ENCODE data around the gene TRIM72.

TRIM72 gene

GRCh38 chr16:31183432-31184428, 30.2 kb upstream of the TRIM72 start:
- Histone ChIP-seq H3K27ac (ENCODE audit: low read depth, low read length, severe bottlenecking) (no peak overlapping the region), H3K4me3 (ENCODE audit: extremely low read depth, insufficient read depth, low read length, poor library complexity, severe bottlenecking) (peak overlapping the region; percentile 89)

GRCh38 chr16:31184888-31185287, 29.0 kb upstream of the TRIM72 start:
- H3K36me3 ChIP-seq (ENCODE audit: control insufficient read depth, insufficient read depth, low read length) = peaks cover 90% of the 10 kb centered on the region
- H3K27ac ChIP-seq (ENCODE audit: low read depth, low read length, severe bottlenecking) = no peak overlapping the region
- WGBS, 2 experiments (ENCODE audit: insufficient coverage in 2 of 2) = 94 to 95% methylated on average over 12 to 14 of the region's 14 CpGs
- H3K4me1 ChIP-seq (ENCODE audit: control insufficient read depth, insufficient read depth, low read length, poor library complexity, severe bottlenecking) = peaks cover 15% of the 10 kb centered on the region
- no peak overlapping the region for H3K4me3 ChIP-seq (ENCODE audit: extremely low read depth, insufficient read depth, low read length, poor library complexity, severe bottlenecking)
- H3K9me3 ChIP-seq (ENCODE audit: control insufficient read depth, low read length) = no peaks in the 10 kb centered on the region

More at GRCh38 chr16:31183432-31184428, 30.2 kb upstream of the TRIM72 start:
- 94 to 96% methylated on average over 9 to 10 of the region's 10 CpGs for WGBS, 2 experiments (ENCODE audit: insufficient coverage in 2 of 2)
- H3K4me1 ChIP-seq (ENCODE audit: control insufficient read depth, insufficient read depth, low read length, poor library complexity, severe bottlenecking) = peaks cover 15% of the 10 kb centered on the region
- peaks cover 78% of the 10 kb centered on the region for H3K36me3 ChIP-seq (ENCODE audit: control insufficient read depth, insufficient read depth, low read length)
- no peaks in the 10 kb centered on the region for H3K9me3 ChIP-seq (ENCODE audit: control insufficient read depth, low read length)

GRCh38 chr16:31185339-31185738, 28.6 kb upstream of the TRIM72 start:
- H3K4me3 ChIP-seq (ENCODE audit: extremely low read depth, insufficient read depth, low read length, poor library complexity, severe bottlenecking) = no peak overlapping the region
- H3K9me3 ChIP-seq (ENCODE audit: control insufficient read depth, low read length) = no peaks in the 10 kb centered on the region
- peaks cover 15% of the 10 kb centered on the region for H3K4me1 ChIP-seq (ENCODE audit: control insufficient read depth, insufficient read depth, low read length, poor library complexity, severe bottlenecking)
- H3K36me3 ChIP-seq (ENCODE audit: control insufficient read depth, insufficient read depth, low read length) = peaks cover 94% of the 10 kb centered on the region
- WGBS, 2 experiments (ENCODE audit: insufficient coverage in 2 of 2) = 98 to 100% methylated on average over 3 to 4 of the region's 5 CpGs
- H3K27ac ChIP-seq (ENCODE audit: low read depth, low read length, severe bottlenecking) = no peak overlapping the region

GRCh38 chr16:31186176-31186575, 27.7 kb upstream of the TRIM72 start:
- Histone ChIP-seq H3K9me3 (ENCODE audit: control insufficient read depth, low read length) (no peaks in the 10 kb centered on the region), H3K36me3 (ENCODE audit: control insufficient read depth, insufficient read depth, low read length) (peaks cover 98% of the 10 kb centered on the region), H3K4me1 (ENCODE audit: control insufficient read depth, insufficient read depth, low read length, poor library complexity, severe bottlenecking) (peaks cover 15% of the 10 kb centered on the region), H3K4me3 (ENCODE audit: extremely low read depth, insufficient read depth, low read length, poor library complexity, severe bottlenecking) (no peak overlapping the region), H3K27ac (ENCODE audit: low read depth, low read length, severe bottlenecking) (no peak overlapping the region)
- 98 to 99% methylated on average over 6 to 7 of the region's 7 CpGs for WGBS, 2 experiments (ENCODE audit: insufficient coverage in 2 of 2)

- H3K9me3 ChIP-seq (ENCODE audit: control insufficient read depth, low read length) = no peaks in the 10 kb centered on the region
- WGBS, 2 experiments (ENCODE audit: insufficient coverage in 2 of 2) = 98% methylated on average over 10 of the region's 10 CpGs
- H3K36me3 ChIP-seq (ENCODE audit: control insufficient read depth, insufficient read depth, low read length) = peaks cover 100% of the 10 kb centered on the region
- no peak overlapping the region for H3K27ac ChIP-seq (ENCODE audit: low read depth, low read length, severe bottlenecking)
- no peak overlapping the region for H3K4me3 ChIP-seq (ENCODE audit: extremely low read depth, insufficient read depth, low read length, poor library complexity, severe bottlenecking)
- H3K4me1 ChIP-seq (ENCODE audit: control insufficient read depth, insufficient read depth, low read length, poor library complexity, severe bottlenecking) = peaks cover 15% of the 10 kb centered on the region
Observed at GRCh38 chr16:31186930-31187807, 26.8 kb upstream of the TRIM72 start.

- Histone ChIP-seq H3K27ac (ENCODE audit: low read depth, low read length, severe bottlenecking) (no peak overlapping the region), H3K4me1 (ENCODE audit: control insufficient read depth, insufficient read depth, low read length, poor library complexity, severe bottlenecking) (peaks cover 10% of the 10 kb centered on the region), H3K36me3 (ENCODE audit: control insufficient read depth, insufficient read depth, low read length) (peaks cover 100% of the 10 kb centered on the region), H3K4me3 (ENCODE audit: extremely low read depth, insufficient read depth, low read length, poor library complexity, severe bottlenecking) (no peak overlapping the region), H3K9me3 (ENCODE audit: control insufficient read depth, low read length) (no peaks in the 10 kb centered on the region)
- WGBS, 2 experiments (ENCODE audit: insufficient coverage in 2 of 2) = 95 to 96% methylated on average over 5 to 8 of the region's 8 CpGs
Observed at GRCh38 chr16:31187808-31188189, 26.1 kb upstream of the TRIM72 start.

GRCh38 chr16:31188450-31189411, 25.2 kb upstream of the TRIM72 start:
- H3K27ac ChIP-seq (ENCODE audit: low read depth, low read length, severe bottlenecking) = no peak overlapping the region
- no peak overlapping the region for H3K4me3 ChIP-seq (ENCODE audit: extremely low read depth, insufficient read depth, low read length, poor library complexity, severe bottlenecking)
- peaks cover 100% of the 10 kb centered on the region for H3K36me3 ChIP-seq (ENCODE audit: control insufficient read depth, insufficient read depth, low read length)
- H3K4me1 ChIP-seq (ENCODE audit: control insufficient read depth, insufficient read depth, low read length, poor library complexity, severe bottlenecking) = peaks cover 5% of the 10 kb centered on the region
- no peaks in the 10 kb centered on the region for H3K9me3 ChIP-seq (ENCODE audit: control insufficient read depth, low read length)
- WGBS, 2 experiments (ENCODE audit: insufficient coverage in 2 of 2) = 96 to 97% methylated on average over 3 of the region's 3 CpGs

GRCh38 chr16:31189412-31189778, 24.5 kb upstream of the TRIM72 start:
- no peak overlapping the region for H3K4me3 ChIP-seq (ENCODE audit: extremely low read depth, insufficient read depth, low read length, poor library complexity, severe bottlenecking)
- no peak overlapping the region for H3K27ac ChIP-seq (ENCODE audit: low read depth, low read length, severe bottlenecking)
- no peaks in the 10 kb centered on the region for H3K4me1 ChIP-seq (ENCODE audit: control insufficient read depth, insufficient read depth, low read length, poor library complexity, severe bottlenecking)
- no peaks in the 10 kb centered on the region for H3K9me3 ChIP-seq (ENCODE audit: control insufficient read depth, low read length)
- 87 to 93% methylated on average over 2 of the region's 2 CpGs for WGBS, 2 experiments (ENCODE audit: insufficient coverage in 2 of 2)
- H3K36me3 ChIP-seq (ENCODE audit: control insufficient read depth, insufficient read depth, low read length) = peaks cover 100% of the 10 kb centered on the region

GRCh38 chr16:31190061-31190460, 23.9 kb upstream of the TRIM72 start:
- WGBS, 2 experiments (ENCODE audit: insufficient coverage in 2 of 2) = 99 to 100% methylated on average over 12 of the region's 12 CpGs
- Histone ChIP-seq H3K36me3 (ENCODE audit: control insufficient read depth, insufficient read depth, low read length) (peaks cover 100% of the 10 kb centered on the region), H3K27ac (ENCODE audit: low read depth, low read length, severe bottlenecking) (no peak overlapping the region), H3K9me3 (ENCODE audit: control insufficient read depth, low read length) (no peaks in the 10 kb centered on the region), H3K4me1 (ENCODE audit: control insufficient read depth, insufficient read depth, low read length, poor library complexity, severe bottlenecking) (no peaks in the 10 kb centered on the region), H3K4me3 (ENCODE audit: extremely low read depth, insufficient read depth, low read length, poor library complexity, severe bottlenecking) (no peak overlapping the region)
